ENCODE measurements around the gene KCNJ18.
"Not testable (repeated sequence)": the region's sequence is repeated elsewhere in the genome, so short reads cannot be mapped to it uniquely, and the experiment has no call there.

The KCNJ18 gene

DNA sequence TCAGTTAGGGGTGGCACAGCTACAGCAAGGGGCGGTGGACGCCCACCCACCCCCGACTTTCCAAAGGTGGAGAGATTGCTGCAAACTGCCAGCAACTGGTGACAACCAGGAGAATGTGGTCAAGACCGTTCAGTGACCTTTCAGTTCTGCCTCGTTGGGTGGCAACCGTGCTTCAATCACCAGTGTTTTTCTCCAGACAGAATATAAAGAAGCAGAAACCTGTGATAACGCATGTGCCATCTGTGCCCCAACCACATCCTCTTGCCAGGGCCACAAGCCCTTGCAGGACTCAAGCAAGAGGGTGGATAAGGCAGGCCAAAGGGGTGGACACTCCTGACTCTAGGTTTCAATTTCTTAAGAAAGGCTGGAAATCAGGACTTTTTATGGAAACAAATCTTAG, 47.2 kb downstream of the KCNJ18 start:
- DNase-seq (ENCODE audit: low read depth); H3K4me3 ChIP-seq (ENCODE audit: low read depth, low read length); in situ Hi-C loops (cut with HindIII; ENCODE audit: low sequenced_read_pairs): not testable (repeated sequence)

- H3K4me3 ChIP-seq (ENCODE audit: low read depth, low read length); DNase-seq (ENCODE audit: low read depth); in situ Hi-C loops (cut with HindIII; ENCODE audit: low sequenced_read_pairs): not testable (repeated sequence)
Observed at GRCh38 chr17:21740836-21741235, 48.5 kb downstream of the KCNJ18 start.

GRCh38 chr17:21741520-21741919, 49.2 kb downstream of the KCNJ18 start:
- in situ Hi-C loops (cut with HindIII; ENCODE audit: low sequenced_read_pairs); H3K4me3 ChIP-seq (ENCODE audit: low read depth, low read length); DNase-seq (ENCODE audit: low read depth): not testable (repeated sequence)

DNA sequence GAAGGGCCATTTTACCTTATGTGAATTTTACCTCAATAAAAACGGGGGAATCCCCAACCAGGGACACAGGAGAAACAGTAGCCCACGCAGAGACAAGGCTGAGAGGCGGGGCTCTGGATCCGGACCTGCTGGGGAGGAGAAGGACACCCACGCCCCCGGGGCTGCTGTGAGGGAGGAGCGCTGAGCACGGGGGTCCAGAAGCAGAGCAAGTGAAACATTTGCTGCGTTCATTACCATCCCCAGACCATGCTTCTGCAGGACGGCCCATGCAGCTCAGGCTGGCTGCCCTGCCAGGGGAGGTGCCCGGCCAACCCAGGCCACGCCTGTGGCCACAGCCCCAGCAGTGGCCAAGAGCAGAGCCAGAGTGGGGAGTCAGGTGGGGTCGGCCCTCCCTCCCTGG, 50.0 kb downstream of the KCNJ18 start:
- in situ Hi-C loops (cut with HindIII; ENCODE audit: low sequenced_read_pairs) = no loop called here
- TF ChIP-seq CTCF (IDR thresholded peaks at IDR 0.05; ENCODE audit: low read depth, low read length, missing control alignments) = no peak
- H3K4me3 ChIP-seq (ENCODE audit: low read depth, low read length) = no peak overlapping the region
- DNase-seq (ENCODE audit: low read depth) = no peak

DNA sequence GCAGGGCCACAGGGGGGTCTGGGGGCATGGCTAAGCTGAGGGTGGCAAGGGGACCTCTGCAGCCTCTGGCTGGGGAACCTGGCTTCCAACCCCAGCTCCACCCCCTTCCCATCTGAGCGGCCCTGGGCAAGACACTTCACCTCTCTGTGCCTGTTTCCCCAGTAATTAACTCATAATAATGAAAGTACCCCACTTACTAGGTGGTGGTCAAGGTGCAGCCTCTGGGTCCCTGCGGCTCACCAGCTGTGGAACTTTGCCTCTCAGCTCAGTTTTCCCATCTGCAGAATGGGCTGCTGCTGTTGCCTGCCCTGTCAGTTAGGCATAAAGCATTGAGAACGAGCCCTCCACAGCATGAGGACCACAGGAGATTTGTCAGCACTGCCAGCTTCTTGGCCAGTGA, 51.8 kb downstream of the KCNJ18 start:
- in situ Hi-C loops (cut with HindIII; ENCODE audit: low sequenced_read_pairs); DNase-seq (ENCODE audit: low read depth); H3K4me3 ChIP-seq (ENCODE audit: low read depth, low read length): not testable (repeated sequence)

DNA sequence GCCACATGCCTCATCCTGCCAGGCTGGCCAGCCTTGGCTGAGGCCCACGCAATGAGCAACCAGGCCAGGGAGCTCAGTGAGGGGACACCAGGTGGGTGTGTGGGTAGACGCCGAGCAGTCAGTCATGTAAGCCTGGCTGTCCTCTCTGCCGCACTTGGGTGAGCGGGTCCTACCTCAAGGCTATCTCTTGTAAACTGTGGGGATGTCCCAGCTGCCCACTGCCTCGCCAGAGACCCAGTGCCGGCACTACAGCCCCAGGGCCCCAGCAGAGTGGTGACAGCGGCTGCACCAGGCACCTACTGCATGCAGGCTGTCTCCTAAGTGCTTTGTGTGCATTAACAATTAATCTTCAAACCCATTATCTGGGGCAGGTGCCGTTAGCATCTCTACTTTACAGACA, 52.3 kb downstream of the KCNJ18 start:
- H3K4me3 ChIP-seq (ENCODE audit: low read depth, low read length); in situ Hi-C loops (cut with HindIII; ENCODE audit: low sequenced_read_pairs); DNase-seq (ENCODE audit: low read depth): not testable (repeated sequence)

- H3K4me3 ChIP-seq (ENCODE audit: low read depth, low read length); in situ Hi-C loops (cut with HindIII; ENCODE audit: low sequenced_read_pairs); DNase-seq (ENCODE audit: low read depth): not testable (repeated sequence)
Observed at GRCh38 chr17:21745385-21746054, 53.2 kb downstream of the KCNJ18 start.

- in situ Hi-C loops (cut with HindIII; ENCODE audit: low sequenced_read_pairs); H3K4me3 ChIP-seq (ENCODE audit: low read depth, low read length); DNase-seq (ENCODE audit: low read depth): not testable (repeated sequence)
Observed at GRCh38 chr17:21746415-21746814, 54.1 kb downstream of the KCNJ18 start.

DNA sequence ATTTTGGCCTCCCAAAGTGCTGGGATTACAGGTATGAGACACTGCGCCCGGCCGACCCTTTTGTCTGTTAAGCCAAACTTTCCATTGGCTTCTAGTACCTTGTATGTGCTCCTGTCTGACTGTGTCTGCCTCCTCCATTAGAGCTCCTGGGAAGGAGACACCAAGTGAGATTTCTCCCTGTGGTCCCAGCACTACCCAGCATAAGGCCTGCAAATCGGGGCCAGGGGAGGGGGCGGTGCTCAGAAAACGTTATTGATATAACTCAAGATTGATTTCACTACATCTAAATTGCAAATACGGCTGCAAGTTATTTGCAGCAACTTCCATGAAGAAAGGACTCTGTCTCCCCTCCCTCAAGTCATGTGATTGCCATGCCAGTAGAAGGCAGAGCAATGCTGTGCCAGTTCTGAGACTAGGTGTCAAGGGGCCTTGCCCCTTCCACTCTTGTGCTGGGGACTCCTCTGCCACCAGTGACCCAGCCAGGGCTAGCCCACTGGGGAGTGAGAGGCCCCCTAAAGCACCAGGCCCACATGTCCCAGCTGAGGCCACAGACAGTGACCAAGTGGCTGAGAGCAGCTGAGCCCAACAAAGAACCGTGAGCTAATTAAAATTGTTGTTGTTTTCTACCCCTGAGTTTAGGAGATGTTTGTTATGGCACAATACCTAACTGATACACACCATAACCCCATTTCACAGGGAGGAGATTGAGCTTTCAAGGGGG, 55.0 kb downstream of the KCNJ18 start:
- in situ Hi-C loops (cut with HindIII; ENCODE audit: low sequenced_read_pairs) = not testable (repeated sequence)

GRCh38 chr17:21748686-21749085, 56.4 kb downstream of the KCNJ18 start:
- in situ Hi-C loops (cut with HindIII; ENCODE audit: low sequenced_read_pairs); H3K4me3 ChIP-seq (ENCODE audit: low read depth, low read length); DNase-seq (ENCODE audit: low read depth): not testable (repeated sequence)

More for the DNA sequence above, 55.0 kb downstream of the KCNJ18 start:
- not testable (repeated sequence) for H3K4me3 ChIP-seq (ENCODE audit: low read depth, low read length); DNase-seq (ENCODE audit: low read depth)

DNA sequence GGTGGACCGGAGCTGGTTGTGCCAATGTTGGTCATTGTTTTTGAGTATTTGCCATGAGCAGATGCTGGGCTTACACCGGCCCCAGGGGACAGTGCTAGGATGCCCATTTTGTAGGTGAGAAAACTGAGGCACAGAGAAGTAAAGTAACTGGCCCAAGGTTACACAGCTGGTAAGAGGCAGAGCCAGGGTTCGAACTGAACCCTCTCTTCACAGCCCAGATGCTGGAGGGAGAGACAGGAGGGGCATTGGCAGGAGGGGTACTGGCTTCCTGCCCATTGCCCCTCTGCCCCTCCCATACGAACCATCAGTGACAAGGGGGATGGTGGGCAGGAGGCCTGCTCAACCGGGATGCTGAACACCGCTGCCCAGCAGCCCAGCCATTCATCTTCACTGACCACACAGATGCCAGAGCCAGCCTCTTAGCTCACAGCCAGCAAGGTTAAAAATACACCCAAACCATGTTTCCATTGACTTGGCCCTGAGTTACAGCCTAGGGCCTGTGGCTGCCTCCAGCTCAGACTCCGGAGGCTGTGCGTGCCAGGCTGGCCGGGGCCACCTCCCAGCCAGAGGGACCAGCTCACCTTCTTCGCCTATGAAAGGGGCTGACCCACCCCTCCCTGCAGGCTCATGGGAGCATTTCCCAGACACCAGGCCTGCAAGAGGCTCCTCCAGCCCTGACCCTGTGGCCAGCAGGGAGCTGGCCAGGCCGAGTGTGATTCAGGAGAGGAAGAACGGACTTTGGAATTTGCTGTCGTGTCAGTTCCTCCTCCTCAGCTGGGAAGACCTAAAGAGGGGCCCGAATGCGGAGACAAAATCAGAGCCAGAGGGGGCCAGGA, 57.6 kb downstream of the KCNJ18 start:
- DNase-seq (ENCODE audit: low read depth); H3K4me3 ChIP-seq (ENCODE audit: low read depth, low read length); in situ Hi-C loops (cut with HindIII; ENCODE audit: low sequenced_read_pairs): not testable (repeated sequence)

- DNase-seq (ENCODE audit: low read depth); in situ Hi-C loops (cut with HindIII; ENCODE audit: low sequenced_read_pairs); H3K4me3 ChIP-seq (ENCODE audit: low read depth, low read length): not testable (repeated sequence)
Observed at GRCh38 chr17:21751111-21751510, 58.8 kb downstream of the KCNJ18 start.
